ENCODE data around the gene INPP5F. TPM values are rescaled to one million over a fixed set of nuclear protein-coding genes. Genes with fewer than 3 reads are reported as not detected.
A peak's percentile ranks its signal among the peaks of the same experiment; 100 is the strongest.

The INPP5F gene
- total RNA-seq, 6 donors from 2014 or later: 6.7 to 14.4 (median 10.1) TPM

DNA sequence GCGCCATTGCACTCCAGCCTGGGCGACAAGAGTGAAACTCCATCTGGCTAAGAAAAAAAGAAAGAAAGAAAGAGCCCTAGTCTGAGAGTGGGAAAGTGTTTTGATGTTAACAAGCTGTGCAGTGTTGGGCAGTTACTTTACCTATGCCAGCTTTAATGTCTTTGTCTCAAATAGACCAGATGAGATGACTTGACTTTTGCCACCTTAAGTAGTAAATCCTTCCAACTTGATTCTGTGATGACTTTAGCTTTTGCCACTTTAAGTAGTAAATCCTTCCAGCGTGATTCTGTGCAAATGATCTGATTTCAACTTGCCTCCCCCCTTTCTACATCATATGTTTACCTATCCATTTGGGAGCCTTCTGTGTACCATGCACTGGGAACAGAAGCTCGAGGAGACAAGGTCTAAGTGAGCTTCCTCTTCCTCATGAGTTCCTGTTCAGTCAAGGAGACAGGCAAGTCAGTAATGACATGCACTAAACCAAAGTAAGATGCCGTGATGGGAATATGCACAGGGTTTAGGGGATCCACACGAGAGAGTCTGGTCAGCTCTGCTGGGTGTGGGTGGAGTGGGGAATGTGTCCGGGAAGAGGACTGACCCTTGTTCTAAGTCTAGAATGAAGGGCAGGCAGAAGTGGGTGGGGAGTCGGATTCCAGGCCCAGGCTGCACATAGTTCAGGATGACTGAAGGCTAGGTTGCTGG lies 17.2 kb downstream of the INPP5F start:
- no peaks in the 10 kb centered on the region for H3K27me3 ChIP-seq
- no peak for ATAC-seq (ENCODE audit: low FRiP score in 2 of 2)
- DNase-seq: no peak
- no peaks in the 10 kb centered on the region for H3K36me3 ChIP-seq
- WGBS, 2 donors: 75 to 78% methylated on average over 8 of the region's 8 CpGs
- peaks cover under 1 to 6% (median 2%) of the 10 kb centered on the region in 4 donors for H3K4me1 ChIP-seq
- no peaks in the 10 kb centered on the region for H3K9me3 ChIP-seq
- no peak overlapping the region for H3K27ac ChIP-seq
- no peak overlapping the region for H3K4me3 ChIP-seq
- TF ChIP-seq POLR2A (IDR thresholded peaks at IDR 0.05): no peak
- no peak for TF ChIP-seq EP300 (IDR thresholded peaks at IDR 0.05)
- TF ChIP-seq POLR2AphosphoS5 (IDR thresholded peaks at IDR 0.05): no peak
- TF ChIP-seq CTCF (IDR thresholded peaks at IDR 0.05): no peak

- H3K4me3 ChIP-seq: no peak overlapping the region
- peak in 1 of 2 donors; percentile 58 for DNase-seq
- WGBS, 2 donors: 96 to 99% methylated on average over 11 to 12 of the region's 12 CpGs
- peaks cover 0 to 12% (median 0%) of the 10 kb centered on the region in 4 donors for H3K4me1 ChIP-seq
- H3K36me3 ChIP-seq: no peaks in the 10 kb centered on the region
- no peak for TF ChIP-seq POLR2AphosphoS5 (IDR thresholded peaks at IDR 0.05)
- no peak for TF ChIP-seq CTCF (IDR thresholded peaks at IDR 0.05)
- TF ChIP-seq POLR2A (IDR thresholded peaks at IDR 0.05): no peak
- TF ChIP-seq EP300 (IDR thresholded peaks at IDR 0.05): no peak
- no peaks in the 10 kb centered on the region for H3K27me3 ChIP-seq
- peak in 1 of 2 donors; percentile 56 for ATAC-seq (ENCODE audit: low FRiP score in 2 of 2)
- no peaks in the 10 kb centered on the region for H3K9me3 ChIP-seq
- H3K27ac ChIP-seq: no peak overlapping the region
Observed at GRCh38 chr10:119747940-119748339, 22.1 kb downstream of the INPP5F start.

- no peak for TF ChIP-seq POLR2AphosphoS5 (IDR thresholded peaks at IDR 0.05)
- no peak for TF ChIP-seq POLR2A (IDR thresholded peaks at IDR 0.05)
- no peak for TF ChIP-seq CTCF (IDR thresholded peaks at IDR 0.05)
- TF ChIP-seq EP300 (IDR thresholded peaks at IDR 0.05): no peak
- no peaks in the 10 kb centered on the region for H3K9me3 ChIP-seq
- no peak overlapping the region for H3K27ac ChIP-seq
- H3K27me3 ChIP-seq: no peaks in the 10 kb centered on the region
- ATAC-seq (ENCODE audit: low FRiP score in 2 of 2) (peak in 1 of 2 donors; percentile 43), DNase-seq (peak in 1 of 2 donors; percentile 58)
- WGBS, 2 donors: 86 to 96% methylated on average over 8 to 12 of the region's 12 CpGs
- H3K4me1 ChIP-seq: peaks cover 0 to 12% (median 0%) of the 10 kb centered on the region in 4 donors
- H3K4me3 ChIP-seq: no peak overlapping the region
- H3K36me3 ChIP-seq: no peaks in the 10 kb centered on the region
Observed at GRCh38 chr10:119748871-119749270, 23.0 kb downstream of the INPP5F start.

DNA sequence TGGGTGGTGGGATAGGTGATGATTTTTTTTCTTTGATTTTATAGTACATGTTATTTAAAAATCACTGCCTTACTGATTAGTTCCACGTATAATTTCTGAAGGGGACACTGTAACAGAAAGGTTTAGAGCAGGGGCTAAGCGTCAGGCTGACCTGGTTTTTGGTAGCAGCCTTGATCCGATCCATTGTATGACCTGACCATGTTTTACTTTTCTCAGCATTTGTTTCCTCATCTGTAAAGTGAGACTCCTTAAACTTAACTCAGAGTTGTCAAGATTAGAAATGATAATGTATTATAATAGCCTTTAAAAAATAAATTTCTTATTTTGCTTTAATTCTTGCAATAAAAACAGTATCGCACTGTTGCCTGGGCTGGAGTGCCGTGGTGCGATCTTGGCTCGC lies 23.6 kb downstream of the INPP5F start:
- WGBS, 2 donors: 93 to 95% methylated on average over 7 of the region's 7 CpGs

More for the DNA sequence above, 23.6 kb downstream of the INPP5F start:
- Histone ChIP-seq H3K9me3 (no peaks in the 10 kb centered on the region), H3K27ac (no peak overlapping the region), H3K27me3 (no peaks in the 10 kb centered on the region), H3K4me1 (peaks cover 0 to 12% (median 0%) of the 10 kb centered on the region in 4 donors), H3K36me3 (no peaks in the 10 kb centered on the region), H3K4me3 (no peak overlapping the region)
- TF ChIP-seq POLR2A (IDR thresholded peaks at IDR 0.05): no peak
- no peak for TF ChIP-seq EP300 (IDR thresholded peaks at IDR 0.05)
- TF ChIP-seq CTCF (IDR thresholded peaks at IDR 0.05): no peak
- no peak for TF ChIP-seq POLR2AphosphoS5 (IDR thresholded peaks at IDR 0.05)
- DNase-seq: no peak
- ATAC-seq (ENCODE audit: low FRiP score in 2 of 2): no peak

All from upper lobe of left lung (tissue), 6 donors.